GM19372 (cell line): ENCODE results near the gene AP1M1.
A peak's percentile ranks its signal among the peaks of the same experiment; 100 is the strongest.
"Not testable (repeated sequence)": the region's sequence is repeated elsewhere in the genome, so short reads cannot be mapped to it uniquely, and the experiment has no call there.

ENCODE experiments used
- ATAC-seq: cut with Tn5 transposase; IDR thresholded peaks from one replicate; pipeline ENCODE4 v1.9.1; 2021; ENCODE audit warnings: mild to moderate bottlenecking, low read depth, moderate library complexity; ENCODE audit not compliant: unreplicated experiment

The AP1M1 gene

GRCh38 chr19:16197622-16198369, at the start of gene AP1M1:
TSS of gene AP1M1 (plus strand) at chr19:16197911. CDS start at chr19:16198027, 116 bp downstream.
- ATAC-seq: peak; percentile 87

GRCh38 chr19:16148443-16149229, 49.1 kb upstream of the AP1M1 start:
- no peak for ATAC-seq

- no peak for ATAC-seq
Measured at GRCh38 chr19:16153582-16154336, 44.0 kb upstream of the AP1M1 start.

- ATAC-seq: no peak
Measured at GRCh38 chr19:16154557-16154956, 43.2 kb upstream of the AP1M1 start.

GRCh38 chr19:16155128-16155527, 42.6 kb upstream of the AP1M1 start:
- no peak for ATAC-seq

- no peak for ATAC-seq
Measured at GRCh38 chr19:16156904-16157303, 40.8 kb upstream of the AP1M1 start.

- ATAC-seq: no peak
Measured at GRCh38 chr19:16157601-16158000, 40.1 kb upstream of the AP1M1 start.

- ATAC-seq: no peak
Measured at GRCh38 chr19:16159655-16160054, 38.1 kb upstream of the AP1M1 start.

GRCh38 chr19:16160445-16160942, 37.2 kb upstream of the AP1M1 start:
- no peak for ATAC-seq

GRCh38 chr19:16160943-16161560, 36.7 kb upstream of the AP1M1 start:
- ATAC-seq: no peak

GRCh38 chr19:16161840-16162239, 35.9 kb upstream of the AP1M1 start:
- no peak for ATAC-seq

- ATAC-seq: no peak
Measured at GRCh38 chr19:16164222-16164890, 33.4 kb upstream of the AP1M1 start.

- ATAC-seq: no peak
Measured at GRCh38 chr19:16166417-16166816, 31.3 kb upstream of the AP1M1 start.

- no peak for ATAC-seq
Measured at GRCh38 chr19:16167055-16167454, 30.7 kb upstream of the AP1M1 start.

- no peak for ATAC-seq
Measured at GRCh38 chr19:16168465-16169081, 29.1 kb upstream of the AP1M1 start.

GRCh38 chr19:16170134-16170533, 27.6 kb upstream of the AP1M1 start:
- ATAC-seq: no peak

GRCh38 chr19:16175954-16176353, 21.8 kb upstream of the AP1M1 start:
- ATAC-seq: no peak

- not testable (repeated sequence) for ATAC-seq
Measured at GRCh38 chr19:16178866-16179265, 18.8 kb upstream of the AP1M1 start.

- no peak for ATAC-seq
Measured at GRCh38 chr19:16180611-16181010, 17.1 kb upstream of the AP1M1 start.
